Posterior vena cava (tissue), 2 donors: Measurements from ENCODE around the gene MAOB. TPM values are rescaled to one million over a fixed set of nuclear protein-coding genes. Genes with fewer than 3 reads are reported as not detected.
"Not testable (repeated sequence)": the region's sequence is repeated elsewhere in the genome, so short reads cannot be mapped to it uniquely, and the experiment has no call there.

Experiments
- DNase-seq: peaks from one replicate; pipeline ENCODE4 v3.0.0-alpha.2; 2020; ENCODE audit warnings: low spot score
- intact Hi-C, 2 donors: fragments of 100-400 bp; cut with DNase I; formaldehyde crosslinking; loops; one replicate each; pipeline versions ENCODE4 v1.14.1 to v1.14.2; 2022 to 2023
- total RNA-seq, 2 donors: library from RNA; stranded (reverse); fragmentation: NEBNext Ultra II Directional; extraction: Animal tissue kit (Norgen Biotek cat#: 25700); gene quantifications; one replicate each; pipeline ENCODE4 v1.2.1, GENCODE V29; 2021
- donor health status: DM: yes; HTN: yes; CAD: no.
- donor health status: DM: yes; HTN: yes; CAD: no.

The MAOB gene
- total RNA-seq, 2 donors from 2014 or later = 41.5 to 69.9 TPM

DNA sequence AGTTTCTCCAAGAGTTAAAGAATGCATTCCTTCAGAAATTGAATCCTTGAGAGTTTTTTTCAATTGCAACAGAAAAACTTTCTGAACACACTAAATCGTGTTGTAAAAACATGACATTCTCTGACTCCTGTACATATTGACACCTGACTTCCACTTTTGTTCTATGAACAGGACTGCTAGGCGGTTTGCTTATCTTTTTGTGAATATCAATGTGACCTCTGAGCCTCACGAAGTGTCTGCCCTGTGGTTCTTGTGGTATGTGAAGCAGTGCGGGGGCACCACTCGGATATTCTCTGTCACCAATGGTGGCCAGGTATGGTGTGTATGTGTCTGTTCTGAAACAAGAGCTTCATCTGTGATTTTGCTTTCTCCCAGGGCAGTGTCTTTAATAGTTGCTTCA is 154.2 kb downstream of the MAOB start:
- no peak for DNase-seq
- intact Hi-C loops = no loop called here

GRCh38 chrX:43727254-43727653 is 155.0 kb downstream of the MAOB start:
- DNase-seq, intact Hi-C loops: not testable (repeated sequence)

DNA sequence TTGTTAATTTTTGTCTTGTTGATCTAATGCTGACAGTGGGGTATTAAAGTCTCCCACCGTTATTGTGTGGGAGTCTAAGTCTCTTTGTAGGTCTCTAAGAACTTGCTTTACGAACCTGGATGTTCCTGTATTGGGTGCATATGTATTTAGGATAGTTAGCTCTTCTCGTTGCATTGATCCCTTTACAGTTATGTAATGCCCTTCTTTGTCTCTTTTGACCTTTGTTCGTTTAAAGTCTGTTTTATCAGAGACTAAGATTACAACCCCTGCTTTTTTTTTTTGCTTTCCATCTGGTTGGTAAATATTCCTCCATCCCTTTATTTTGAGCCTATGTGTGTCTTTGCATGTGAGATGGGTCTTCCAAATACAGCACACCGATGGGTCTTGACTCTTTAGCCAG is 157.0 kb downstream of the MAOB start:
- intact Hi-C loops, DNase-seq: not testable (repeated sequence)

- intact Hi-C loops = no loop called here
- no peak for DNase-seq
Measured at GRCh38 chrX:43720961-43721360, 161.3 kb downstream of the MAOB start.

DNA sequence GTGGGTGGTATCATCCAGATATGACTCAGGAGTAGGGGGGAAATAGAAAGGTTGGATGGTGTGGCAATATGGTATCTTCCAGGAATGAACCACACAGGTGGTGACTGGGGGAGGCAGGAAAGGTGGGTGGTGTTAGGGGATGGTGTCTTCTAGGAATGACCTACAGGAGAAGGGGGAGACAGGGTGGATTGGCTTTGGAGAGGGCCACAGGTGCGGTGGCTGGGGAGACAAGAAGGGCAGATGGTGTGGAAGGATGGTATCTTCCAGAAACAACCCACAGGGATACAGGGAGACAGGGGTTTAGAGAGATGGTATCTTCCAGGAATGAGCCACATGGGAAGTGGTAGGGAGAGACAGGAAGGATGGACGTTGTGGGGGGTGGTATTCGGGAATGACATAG is 162.2 kb downstream of the MAOB start:
- intact Hi-C loops = no loop called here
- DNase-seq = no peak

- intact Hi-C loops = no loop called here
- no peak for DNase-seq
Measured at GRCh38 chrX:43718956-43719355, 163.3 kb downstream of the MAOB start.

GRCh38 chrX:43718546-43718945 is 163.7 kb downstream of the MAOB start:
- no peak for DNase-seq
- intact Hi-C loops = no loop called here

GRCh38 chrX:43718081-43718480 is 164.2 kb downstream of the MAOB start:
- DNase-seq = no peak
- intact Hi-C loops = no loop called here

GRCh38 chrX:43717161-43717560 is 165.1 kb downstream of the MAOB start:
- intact Hi-C loops = no loop called here
- no peak for DNase-seq

DNA sequence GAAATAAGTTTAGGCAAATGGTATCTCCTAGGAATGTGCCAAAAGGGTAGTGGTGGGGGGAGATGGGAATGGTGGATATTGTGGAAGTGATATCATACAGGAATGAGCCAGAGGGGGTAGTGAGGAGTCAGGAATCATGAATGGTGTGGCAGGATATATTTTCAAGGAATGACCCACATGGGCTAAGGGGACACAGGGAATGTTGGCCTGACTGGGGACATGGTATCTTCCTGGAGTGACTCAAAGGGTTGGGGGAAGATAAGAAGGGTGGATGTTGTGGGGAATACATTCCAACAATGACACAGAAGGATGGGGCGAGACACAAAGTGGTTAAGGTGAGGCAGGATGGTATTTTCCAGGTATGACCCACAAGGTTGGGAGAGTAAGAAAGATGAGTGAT is 165.6 kb downstream of the MAOB start:
- intact Hi-C loops = no loop called here
- no peak for DNase-seq

Other genes starting within 250 kb of the MAOB start
- gene MAOA, start 226.2 kb downstream of the MAOB start, total RNA-seq = 10 to 100 TPM; 57.3 to 90.5 TPM
- under 1 TPM in 1 of 2 donors, not detected in 1; 0.51 TPM for gene NDP, start 90.9 kb upstream of the MAOB start, total RNA-seq